Erythroblast (primary cell): ENCODE data around the gene PWWP2A.

Experiments
- GATA1 ChIP-seq: IDR thresholded peaks from 2 replicates; pipeline ENCODE4 v1.6.1; 2011; ENCODE audit warnings: low read depth, mild to moderate bottlenecking, control low read depth, low read length, moderate library complexity
- POLR2A ChIP-seq: IDR thresholded peaks from 2 replicates; pipeline ENCODE4 v1.6.1; 2011; ENCODE audit warnings: mild to moderate bottlenecking, low read length

DNA sequence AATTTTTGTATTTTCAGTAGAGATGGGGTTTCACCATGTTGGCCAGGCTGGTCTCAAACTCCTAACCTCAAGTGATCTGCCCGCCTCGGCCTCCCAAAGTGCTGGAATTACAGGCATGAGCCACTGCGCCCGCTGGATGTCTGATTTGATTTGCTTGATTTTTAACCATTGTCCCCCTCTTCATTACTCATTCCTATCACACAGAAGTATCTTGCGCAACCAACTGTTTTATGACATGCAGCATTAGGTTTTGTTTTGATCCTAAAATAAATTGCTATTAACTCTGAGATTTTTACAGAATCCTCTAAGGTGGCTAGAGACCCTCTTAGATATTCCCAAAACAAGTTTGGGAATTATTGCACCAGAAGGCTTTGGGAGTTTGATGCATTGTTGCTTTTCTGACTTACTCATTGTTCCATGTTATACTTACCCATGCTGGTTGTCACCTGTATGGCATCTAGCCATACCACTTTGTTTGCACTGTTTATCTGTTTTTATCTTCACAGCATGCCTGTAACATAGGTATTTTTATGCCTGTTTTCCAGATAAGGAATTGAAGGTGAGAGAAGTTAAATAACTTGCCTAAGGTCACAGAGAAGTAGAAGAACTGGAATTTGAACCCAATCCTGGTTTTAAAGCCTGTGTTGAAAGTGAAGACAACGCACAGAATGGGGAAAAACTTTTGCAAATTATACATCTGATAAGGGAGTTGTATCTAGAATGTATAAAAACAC lies 35.9 kb upstream of the PWWP2A start:
- no peak for TF ChIP-seq POLR2A
- no peak for TF ChIP-seq GATA1
